Liver (tissue), 9 donors: ENCODE data around the gene HAUS7. TPM values are rescaled to one million over a fixed set of nuclear protein-coding genes. Genes with fewer than 3 reads are reported as not detected.

Experiments used
- DNase-seq: peaks from one replicate; pipeline ENCODE4 v3.0.0-alpha.2; 2017; ENCODE audit warnings: low spot score
- H3K27ac ChIP-seq, 2 donors: one replicate each; pipeline ENCODE4 v1.7.0; 2013; ENCODE audit warnings: inconsistent platforms in 2 of 2, low read length in 2 of 2, control low read depth in 1 of 2, low read depth in 1 of 2, mild to moderate bottlenecking in 1 of 2
- H3K27me3 ChIP-seq, 4 donors: one replicate each; pipeline versions ENCODE4 v1.6.1 to v1.7.0; 2013; ENCODE audit warnings: low read length in 3 of 4, inconsistent platforms in 1 of 4, mild to moderate bottlenecking in 1 of 4, moderate library complexity in 1 of 4; ENCODE audit not compliant: control insufficient read depth in 4 of 4, insufficient read depth in 4 of 4
- H3K36me3 ChIP-seq, 4 donors: one replicate each; pipeline versions ENCODE4 v1.6.1 to v1.7.0; 2013; ENCODE audit warnings: low read length in 3 of 4, mild to moderate bottlenecking in 3 of 4, low read depth in 1 of 4, moderate library complexity in 1 of 4; ENCODE audit not compliant: control insufficient read depth in 4 of 4, insufficient read depth in 3 of 4
- H3K4me1 ChIP-seq, 4 donors: one replicate each; pipeline versions ENCODE4 v1.6.1 to v1.7.0; 2013; ENCODE audit warnings: low read length in 3 of 4, mild to moderate bottlenecking in 3 of 4, moderate library complexity in 1 of 4; ENCODE audit not compliant: control insufficient read depth in 4 of 4, insufficient read depth in 4 of 4
- H3K4me3 ChIP-seq, 3 donors: one replicate each; pipeline versions ENCODE4 v1.6.1 to v1.7.0; 2013; ENCODE audit warnings: low read length in 3 of 3, control low read depth in 1 of 3, low read depth in 1 of 3, mild to moderate bottlenecking in 1 of 3
- H3K9ac ChIP-seq, 2 donors: one replicate each; pipeline ENCODE4 v1.7.0; 2013; ENCODE audit warnings: low read length in 2 of 2, mild to moderate bottlenecking in 2 of 2, moderate library complexity in 2 of 2, control low read depth in 1 of 2, low read depth in 1 of 2
- H3K9me3 ChIP-seq, 4 donors: one replicate each; pipeline versions ENCODE4 v1.6.1 to v1.7.0; 2013; ENCODE audit warnings: low read length in 3 of 4; ENCODE audit not compliant: control insufficient read depth in 4 of 4
- ATF3 ChIP-seq: IDR thresholded peaks from 2 replicates; pipeline ENCODE4 v1.6.1; 2016; ENCODE audit warnings: antibody characterized with exemption
- CTCF ChIP-seq: fragments of 150-350 bp; IDR thresholded peaks from 2 replicates; pipeline ENCODE4 v1.5.1; 2017; ENCODE audit warnings: improper control_type of control experiment, low read depth, low read length; ENCODE audit not compliant: missing input control
- FOXA1 ChIP-seq: IDR thresholded peaks from 2 replicates; pipeline ENCODE4 v1.6.1; 2016; ENCODE audit warnings: antibody characterized with exemption
- HNF4A ChIP-seq, 2 donors: conservative IDR thresholded peaks; 2 replicates each; pipeline ENCODE4 v1.6.1; 2016; ENCODE audit warnings: antibody characterized with exemption in 2 of 2, mild to moderate bottlenecking in 2 of 2
- RAD21 ChIP-seq, 2 donors: IDR thresholded peaks; 2 replicates each; pipeline ENCODE4 v1.6.1; 2016; ENCODE audit warnings: antibody characterized with exemption in 2 of 2, mild to moderate bottlenecking in 2 of 2
- RXRA ChIP-seq, 2 donors: IDR thresholded peaks; 2 replicates each; pipeline ENCODE4 v1.6.1; 2017 to 2018; ENCODE audit warnings: antibody characterized with exemption in 2 of 2, mild to moderate bottlenecking in 1 of 2
- SP1 ChIP-seq: IDR thresholded peaks from 2 replicates; pipeline ENCODE4 v1.6.1; 2018; ENCODE audit warnings: antibody characterized with exemption, mild to moderate bottlenecking
- TAF1 ChIP-seq: conservative IDR thresholded peaks from 2 replicates; pipeline ENCODE4 v1.6.1; 2016; ENCODE audit warnings: antibody characterized with exemption, mild to moderate bottlenecking
- YY1 ChIP-seq: IDR thresholded peaks from 2 replicates; pipeline ENCODE4 v1.6.1; 2016; ENCODE audit warnings: antibody characterized with exemption, mild to moderate bottlenecking
- WGBS: extraction: QIAGEN DNeasy Blood & Tissue Kit; methylation state at CpG from one replicate; pipeline ENCODE4 v1.1.7; 2013; 5-methylcytosine and 5-hydroxymethylcytosine counted together
- polyA plus RNA-seq, 2 donors: library from polyadenylated mRNA; stranded (reverse) in 1 of 2; unstranded in 1 of 2; fragments of 200-250 nt in 1 of 2; fragments of >200 nt in 1 of 2; fragmentation: Nextera tagmentation in 1 of 2; extraction: Ambion mirVana in 1 of 2; gene quantifications; one replicate each; pipeline versions ENCODE4 v1.2.1 to v1.2.3, GENCODE V29; 2013 to 2015
- total RNA-seq, 2 donors: library from RNA; depleted of rRNA; stranded (reverse); fragments of >200 nt; gene quantifications; one replicate each; pipeline ENCODE4 v1.2.3, GENCODE V29; 2014
- donor health status: healthy.
- donor health status: healthy.
- donor health status: healthy.
- donor health status: healthy.
- donor health status: healthy.

Gene HAUS7
- total and polyA plus RNA-seq, 4 donors = 7.0 to 8.9 (median 7.8) TPM

GRCh38 chrX:153457827-153458466 is 12.4 kb downstream of the HAUS7 start:
- H3K9ac ChIP-seq = no peak overlapping the region
- no peaks in the 10 kb centered on the region for H3K4me1 ChIP-seq
- H3K27me3 ChIP-seq = no peaks in the 10 kb centered on the region
- no peak for DNase-seq
- no peak overlapping the region for H3K4me3 ChIP-seq
- peaks cover 0 to 6% (median 3%) of the 10 kb centered on the region in 4 donors for H3K36me3 ChIP-seq
- H3K9me3 ChIP-seq = no peaks in the 10 kb centered on the region
- no peak overlapping the region for H3K27ac ChIP-seq
- 96% methylated on average over 17 of the region's 17 CpGs for WGBS
- TF ChIP-seq SP1 (no peak), TAF1 (no peak), RXRA (IDR thresholded peaks at IDR 0.05) (no peak)

- no peak for DNase-seq
- no peaks in the 10 kb centered on the region for H3K9me3 ChIP-seq
- WGBS = 97% methylated on average over 18 of the region's 18 CpGs
- H3K4me3 ChIP-seq = no peak overlapping the region
- H3K4me1 ChIP-seq = no peaks in the 10 kb centered on the region
- TF ChIP-seq YY1 = no peak
- TF ChIP-seq ATF3 = no peak
- TF ChIP-seq CTCF = no peak
- no peak for TF ChIP-seq HNF4A (conservative IDR thresholded peaks at IDR 0.05)
- TF ChIP-seq FOXA1 = no peak
- TF ChIP-seq SP1 = no peak
- peaks cover 0 to 6% (median 3%) of the 10 kb centered on the region in 4 donors for H3K36me3 ChIP-seq
- no peaks in the 10 kb centered on the region for H3K27me3 ChIP-seq
- H3K27ac ChIP-seq = no peak overlapping the region
- no peak overlapping the region for H3K9ac ChIP-seq
These were observed 13.1 kb downstream of the HAUS7 start for GRCh38 chrX:153457136-153457825.

- H3K9ac ChIP-seq = no peak overlapping the region
These were observed 13.7 kb downstream of the HAUS7 start for GRCh38 chrX:153456704-153457103.

More at GRCh38 chrX:153456704-153457103, 13.7 kb downstream of the HAUS7 start:
- no peak for DNase-seq
- no peaks in the 10 kb centered on the region for H3K9me3 ChIP-seq
- H3K4me1 ChIP-seq = no peaks in the 10 kb centered on the region
- H3K4me3 ChIP-seq = no peak overlapping the region
- H3K27ac ChIP-seq = no peak overlapping the region
- H3K36me3 ChIP-seq = peaks cover 0 to 5% (median 3%) of the 10 kb centered on the region in 4 donors
- 97% methylated on average over 9 of the region's 9 CpGs for WGBS
- no peak for TF ChIP-seq CTCF
- TF ChIP-seq RAD21 (IDR thresholded peaks at IDR 0.05) = no peak
- no peak for TF ChIP-seq YY1
- no peak for TF ChIP-seq TAF1
- no peak for TF ChIP-seq ATF3
- no peaks in the 10 kb centered on the region for H3K27me3 ChIP-seq
